PC-3 (cell line): ENCODE results near the gene CACHD1. TPM values are rescaled to one million over a fixed set of nuclear protein-coding genes. Genes with fewer than 3 reads are reported as not detected.

Experiments
- ATAC-seq: fragments of 200-7000 bp; cut with Tn5 transposase; 2 replicates; pipeline ENCODE4 v1.9.1; 2020; ENCODE audit warnings: mild to moderate bottlenecking, moderate library complexity
- BruUV-seq: library from RNA; stranded (reverse); fragments of 400-500 nt; replicated peaks from 2 replicates; lab custom pipeline; 2021; lab: Mats Ljungman, UMichigan
- CTCF ChIA-PET: fragments of 300-600 bp; sonication (Branson Sonifier 250); formaldehyde crosslinking; loops from one replicate; lab custom pipeline; 2022; ENCODE audit warnings: antibody characterized with exemption; lab: Charles Lee
- POLR2A ChIA-PET: fragments of 300-600 bp; sonication (Branson Sonifier 250); formaldehyde crosslinking; loops from one replicate; lab custom pipeline; 2022; ENCODE audit warnings: antibody characterized with exemption; ENCODE audit not compliant: unreplicated experiment; lab: Charles Lee
- DNase-seq: peaks from one replicate; pipeline ENCODE4 v3.0.0-alpha.2; 2015
- H2AFZ ChIP-seq: fragments of 300-600 bp; sonication (generic); 2 replicates; pipeline ENCODE4 v1.6.0; 2016; ENCODE audit warnings: antibody characterized with exemption, low read length
- H3F3A ChIP-seq: fragments of 300-600 bp; sonication (generic); one replicate; pipeline ENCODE4 v1.6.0; 2017; ENCODE audit warnings: antibody characterized with exemption, low read length, control low read depth, mild to moderate bottlenecking; ENCODE audit not compliant: unreplicated experiment
- H3K27ac ChIP-seq: fragments of 300-600 bp; sonication (generic); 2 replicates; pipeline ENCODE4 v1.5.1; 2016; ENCODE audit warnings: mild to moderate bottlenecking, low read length
- H3K27me3 ChIP-seq: fragments of 300-600 bp; sonication (generic); 2 replicates; pipeline ENCODE4 v1.6.1; 2016; ENCODE audit warnings: low read length, mixed read lengths
- H3K36me3 ChIP-seq: fragments of 300-600 bp; sonication (generic); 2 replicates; pipeline ENCODE4 v1.6.1; 2016; ENCODE audit warnings: low read depth, mixed run types, low read length, mixed read lengths
- H3K4me1 ChIP-seq: fragments of 300-600 bp; sonication (generic); 2 replicates; pipeline ENCODE4 v1.5.1; 2016; ENCODE audit warnings: low read length; ENCODE audit not compliant: insufficient read depth
- H3K4me2 ChIP-seq: fragments of 300-600 bp; sonication (generic); 2 replicates; pipeline ENCODE4 v1.6.0; 2016; ENCODE audit warnings: low read length
- H3K4me3 ChIP-seq: fragments of 300-600 bp; sonication (generic); 2 replicates; pipeline ENCODE4 v1.5.1; 2016; ENCODE audit warnings: mild to moderate bottlenecking, low read length, mixed read lengths
- H3K79me2 ChIP-seq: fragments of 300-600 bp; sonication (generic); 2 replicates; pipeline ENCODE4 v1.6.1; 2017; ENCODE audit warnings: low read length, mixed read lengths
- H3K9ac ChIP-seq: fragments of 300-600 bp; sonication (generic); 2 replicates; pipeline ENCODE4 v1.6.0; 2016; ENCODE audit warnings: mild to moderate bottlenecking, low read length
- H3K9me2 ChIP-seq: fragments of 300-600 bp; sonication (generic); replicated peaks from 2 replicates; pipeline ENCODE4 v1.6.1; 2016; ENCODE audit warnings: mixed run types, low read length, mixed read lengths
- H3K9me3 ChIP-seq: fragments of 300-600 bp; sonication (generic); 2 replicates; pipeline ENCODE4 v1.6.1; 2016; ENCODE audit warnings: low read length, mixed read lengths
- H4K20me1 ChIP-seq: fragments of 300-600 bp; sonication (generic); 2 replicates; pipeline ENCODE4 v1.6.1; 2016; ENCODE audit warnings: low read length, mixed read lengths
- CTCF ChIP-seq: fragments of 300-600 bp; sonication (generic); conservative IDR thresholded peaks from 2 replicates; pipeline ENCODE4 v1.5.1; 2017; ENCODE audit warnings: antibody characterized with exemption, low read depth, mild to moderate bottlenecking, low read length
- EZH2 ChIP-seq: fragments of 300-600 bp; sonication (generic); IDR thresholded peaks from one replicate; pipeline ENCODE4 v1.6.1; 2017; ENCODE audit warnings: antibody characterized with exemption, mild to moderate bottlenecking, low read length; ENCODE audit not compliant: unreplicated experiment
- EZH2phosphoT487 ChIP-seq: fragments of 300-600 bp; sonication (generic); IDR thresholded peaks from 2 replicates; pipeline ENCODE4 v1.6.1; 2018; ENCODE audit warnings: mild to moderate bottlenecking, antibody characterized with exemption, low read length, borderline replicate concordance
- intact Hi-C: fragments of 100-400 bp; cut with micrococcal nuclease; formaldehyde crosslinking; loops from 2 replicates; pipeline ENCODE4 v1.9.0; 2023
- total RNA-seq: library from RNA; depleted of rRNA; stranded (reverse); fragments of >200 nt; gene quantifications from 2 replicates; pipeline ENCODE4 v1.2.3, GENCODE V29; 2014

Gene CACHD1
- total RNA-seq, 1 experiment from 2014 or later = 6.6 TPM

GRCh38 chr1:64575881-64576676 lies 106.2 kb downstream of the CACHD1 start:
- Histone ChIP-seq H3K4me1 (no peaks in the 10 kb centered on the region), H3K4me2 (no peak overlapping the region), H3K9me3 (no peaks in the 10 kb centered on the region), H2AFZ (no peak overlapping the region), H3K4me3 (no peak overlapping the region), H4K20me1 (no peaks in the 10 kb centered on the region), H3K27me3 (no peaks in the 10 kb centered on the region), H3K9me2 (no peaks in the 10 kb centered on the region), H3K9ac (no peak overlapping the region), H3K36me3 (no peaks in the 10 kb centered on the region), H3K79me2 (no peaks in the 10 kb centered on the region), H3F3A (no peaks in the 10 kb centered on the region), H3K27ac (no peak overlapping the region)
- intact Hi-C loops = no loop called here
- ChIA-PET CTCF (interaction anchor here (0.8 kb wide), 1 partner anchor 307 kb away, joined by 3 read pairs; no protein-coding TSS in a partner anchor), POLR2A (no interaction called here)
- ATAC-seq (no peak), DNase-seq (no peak)
- no TSS peak for BruUV-seq
- TF ChIP-seq CTCF (no peak), EZH2 (no peak), EZH2phosphoT487 (no peak)

DNA sequence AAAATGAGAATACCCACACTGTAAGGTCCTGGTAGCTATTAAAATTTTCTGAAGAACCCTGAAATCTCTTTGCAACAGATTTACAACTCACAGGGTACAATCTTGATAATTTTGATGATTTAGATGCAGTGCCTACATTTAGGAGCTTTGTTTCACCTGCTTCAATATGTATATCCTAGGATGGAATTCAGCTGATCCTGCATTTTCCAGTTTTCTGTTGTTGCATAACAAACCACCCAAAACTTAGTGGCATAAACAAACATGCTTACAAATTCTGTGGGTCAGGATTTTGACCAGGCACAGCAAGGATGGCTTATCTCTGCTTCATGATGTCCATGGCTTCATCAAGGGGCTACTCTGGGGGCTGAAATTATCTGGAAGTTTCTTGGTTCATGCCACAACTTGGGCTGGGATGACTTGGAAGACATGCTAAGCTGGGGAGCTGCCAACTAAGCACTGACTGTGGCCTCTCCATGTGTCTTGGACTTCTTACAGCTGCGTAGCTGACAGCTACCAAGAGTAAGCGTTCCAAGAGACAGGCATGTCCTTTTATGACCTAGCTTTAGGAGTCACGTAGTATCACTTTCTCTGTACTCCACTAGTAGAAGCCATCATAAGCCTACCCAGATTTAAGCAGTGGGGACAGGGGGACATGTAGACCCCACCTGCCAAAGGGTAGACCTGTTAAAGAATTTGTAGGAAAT lies 108.5 kb downstream of the CACHD1 start:
- Histone ChIP-seq H3K27me3 (no peaks in the 10 kb centered on the region), H3K9ac (no peak overlapping the region), H3K9me3 (no peaks in the 10 kb centered on the region), H3K4me3 (no peak overlapping the region), H2AFZ (no peak overlapping the region), H3K4me2 (no peak overlapping the region), H3K79me2 (no peaks in the 10 kb centered on the region), H3K4me1 (no peaks in the 10 kb centered on the region), H3K36me3 (no peaks in the 10 kb centered on the region), H3F3A (no peaks in the 10 kb centered on the region), H4K20me1 (no peaks in the 10 kb centered on the region), H3K9me2 (no peaks in the 10 kb centered on the region), H3K27ac (no peak overlapping the region)
- intact Hi-C loops = no loop called here
- CTCF ChIA-PET = interaction anchor here (0.8 kb wide), 1 partner anchor 104 kb away, joined by 5 read pairs; no protein-coding TSS in a partner anchor
- TF ChIP-seq CTCF (no peak), EZH2phosphoT487 (no peak), EZH2 (no peak)
- no peak for ATAC-seq
- POLR2A ChIA-PET = no interaction called here
- BruUV-seq = no TSS peak
- no peak for DNase-seq
